ENCODE measurements around the gene BICRA.
A peak's percentile ranks its signal among the peaks of the same experiment; 100 is the strongest.

BICRA gene

GRCh38 chr19:47697863-47698609, 89.1 kb downstream of the BICRA start:
- Histone ChIP-seq H3K4me2 (ENCODE audit: insufficient read depth, low read length) (no peak overlapping the region), H3K4me3 (ENCODE audit: low read depth in 1 of 2, low read length in 2 of 2) (no peak overlapping the region), H3K9me3 (ENCODE audit: insufficient read depth, low read length, severe bottlenecking) (no peaks in the 10 kb centered on the region), H3K27ac (ENCODE audit: low read length) (no peak overlapping the region; the same call in 1 of the 2 replicates), H3K36me3 (ENCODE audit: insufficient read depth, low read length) (peaks cover 39% of the 10 kb centered on the region), H4K20me1 (ENCODE audit: insufficient read depth, low read length) (peaks cover 29% of the 10 kb centered on the region), H3K79me2 (ENCODE audit: insufficient read depth, low read length) (no peaks in the 10 kb centered on the region), H3K9ac (ENCODE audit: low read depth, low read length) (no peak overlapping the region), H2AFZ (ENCODE audit: low read depth, low read length) (no peak overlapping the region), H3K27me3 (ENCODE audit: insufficient read depth, low read length, poor library complexity) (no peaks in the 10 kb centered on the region), H3K4me1 (ENCODE audit: insufficient read depth, low read length) (no peaks in the 10 kb centered on the region)
- TF ChIP-seq CTCF (IDR thresholded peaks at IDR 0.05; ENCODE audit: borderline replicate concordance, extremely low read depth, low read length, poor library complexity, severe bottlenecking) (peak; percentile 97), EZH2 (IDR thresholded peaks at IDR 0.05; ENCODE audit: borderline replicate concordance, low read depth, low read length, severe bottlenecking) (no peak)
- ATAC-seq (ENCODE audit: insufficient read depth, low read depth) (peak; percentile 76), DNase-seq (peak; percentile 60)

GRCh38 chr19:47698631-47699359, 89.9 kb downstream of the BICRA start:
- no peak overlapping the region for H2AFZ ChIP-seq (ENCODE audit: low read depth, low read length)
- H3K27ac ChIP-seq (ENCODE audit: low read length): no peak overlapping the region
- no peak overlapping the region for H3K4me2 ChIP-seq (ENCODE audit: insufficient read depth, low read length)
- no peak overlapping the region for H3K4me3 ChIP-seq (ENCODE audit: low read depth in 1 of 2, low read length in 2 of 2)
- no peak for DNase-seq
- peaks cover 23% of the 10 kb centered on the region for H4K20me1 ChIP-seq (ENCODE audit: insufficient read depth, low read length)
- no peaks in the 10 kb centered on the region for H3K79me2 ChIP-seq (ENCODE audit: insufficient read depth, low read length)
- no peaks in the 10 kb centered on the region for H3K9me3 ChIP-seq (ENCODE audit: insufficient read depth, low read length, severe bottlenecking)
- no peaks in the 10 kb centered on the region for H3K27me3 ChIP-seq (ENCODE audit: insufficient read depth, low read length, poor library complexity)
- peaks cover 36% of the 10 kb centered on the region for H3K36me3 ChIP-seq (ENCODE audit: insufficient read depth, low read length)
- H3K4me1 ChIP-seq (ENCODE audit: insufficient read depth, low read length): no peaks in the 10 kb centered on the region
- H3K9ac ChIP-seq (ENCODE audit: low read depth, low read length): no peak overlapping the region
- TF ChIP-seq EZH2 (IDR thresholded peaks at IDR 0.05; ENCODE audit: borderline replicate concordance, low read depth, low read length, severe bottlenecking): no peak
- no peak for TF ChIP-seq CTCF (IDR thresholded peaks at IDR 0.05; ENCODE audit: borderline replicate concordance, extremely low read depth, low read length, poor library complexity, severe bottlenecking)
- ATAC-seq (ENCODE audit: insufficient read depth, low read depth): no peak

- no peak overlapping the region for H2AFZ ChIP-seq (ENCODE audit: low read depth, low read length)
- ATAC-seq (ENCODE audit: insufficient read depth, low read depth) (peak; percentile 66; the same call in 2 of the 3 replicates), DNase-seq (peak; percentile 47)
- no peak overlapping the region for H3K27ac ChIP-seq (ENCODE audit: low read length)
- peaks cover 23% of the 10 kb centered on the region for H4K20me1 ChIP-seq (ENCODE audit: insufficient read depth, low read length)
- H3K9ac ChIP-seq (ENCODE audit: low read depth, low read length): no peak overlapping the region
- H3K4me2 ChIP-seq (ENCODE audit: insufficient read depth, low read length): no peak overlapping the region
- no peaks in the 10 kb centered on the region for H3K4me1 ChIP-seq (ENCODE audit: insufficient read depth, low read length)
- peak; percentile 80 for TF ChIP-seq CTCF (IDR thresholded peaks at IDR 0.05; ENCODE audit: borderline replicate concordance, extremely low read depth, low read length, poor library complexity, severe bottlenecking)
- TF ChIP-seq EZH2 (IDR thresholded peaks at IDR 0.05; ENCODE audit: borderline replicate concordance, low read depth, low read length, severe bottlenecking): no peak
- H3K27me3 ChIP-seq (ENCODE audit: insufficient read depth, low read length, poor library complexity): no peaks in the 10 kb centered on the region
- no peaks in the 10 kb centered on the region for H3K79me2 ChIP-seq (ENCODE audit: insufficient read depth, low read length)
- no peaks in the 10 kb centered on the region for H3K9me3 ChIP-seq (ENCODE audit: insufficient read depth, low read length, severe bottlenecking)
- peaks cover 36% of the 10 kb centered on the region for H3K36me3 ChIP-seq (ENCODE audit: insufficient read depth, low read length)
- H3K4me3 ChIP-seq (ENCODE audit: low read depth in 1 of 2, low read length in 2 of 2): no peak overlapping the region
Measured at GRCh38 chr19:47699360-47699917, 90.5 kb downstream of the BICRA start.

Data from DND-41 (cell line).